DND-41 (cell line): Measurements from ENCODE around the gene METTL17.

Experiments
- EZH2 ChIP-seq: IDR thresholded peaks from 3 replicates; pipeline ENCODE4 v1.6.1; 2012; ENCODE audit warnings: borderline replicate concordance, low read depth, mild to moderate bottlenecking, moderate library complexity, low read length, inconsistent platforms; ENCODE audit not compliant: severe bottlenecking
- TF ChIP-seq, protein P1 (sequence below): IDR thresholded peaks from 2 replicates; pipeline ENCODE4 v1.5.1; 2012; ENCODE audit warnings: borderline replicate concordance, low read length, moderate library complexity, mild to moderate bottlenecking; ENCODE audit not compliant: poor library complexity, severe bottlenecking; ENCODE audit errors: extremely low read depth

- TF ChIP-seq, protein P1, sequence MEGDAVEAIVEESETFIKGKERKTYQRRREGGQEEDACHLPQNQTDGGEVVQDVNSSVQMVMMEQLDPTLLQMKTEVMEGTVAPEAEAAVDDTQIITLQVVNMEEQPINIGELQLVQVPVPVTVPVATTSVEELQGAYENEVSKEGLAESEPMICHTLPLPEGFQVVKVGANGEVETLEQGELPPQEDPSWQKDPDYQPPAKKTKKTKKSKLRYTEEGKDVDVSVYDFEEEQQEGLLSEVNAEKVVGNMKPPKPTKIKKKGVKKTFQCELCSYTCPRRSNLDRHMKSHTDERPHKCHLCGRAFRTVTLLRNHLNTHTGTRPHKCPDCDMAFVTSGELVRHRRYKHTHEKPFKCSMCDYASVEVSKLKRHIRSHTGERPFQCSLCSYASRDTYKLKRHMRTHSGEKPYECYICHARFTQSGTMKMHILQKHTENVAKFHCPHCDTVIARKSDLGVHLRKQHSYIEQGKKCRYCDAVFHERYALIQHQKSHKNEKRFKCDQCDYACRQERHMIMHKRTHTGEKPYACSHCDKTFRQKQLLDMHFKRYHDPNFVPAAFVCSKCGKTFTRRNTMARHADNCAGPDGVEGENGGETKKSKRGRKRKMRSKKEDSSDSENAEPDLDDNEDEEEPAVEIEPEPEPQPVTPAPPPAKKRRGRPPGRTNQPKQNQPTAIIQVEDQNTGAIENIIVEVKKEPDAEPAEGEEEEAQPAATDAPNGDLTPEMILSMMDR: peak; percentile 91
- TF ChIP-seq EZH2: no peak
These were observed 25.0 kb downstream of the METTL17 start for GRCh38 chr14:21014761-21015190.
